ENCODE results near the gene TNRC18.

DNA sequence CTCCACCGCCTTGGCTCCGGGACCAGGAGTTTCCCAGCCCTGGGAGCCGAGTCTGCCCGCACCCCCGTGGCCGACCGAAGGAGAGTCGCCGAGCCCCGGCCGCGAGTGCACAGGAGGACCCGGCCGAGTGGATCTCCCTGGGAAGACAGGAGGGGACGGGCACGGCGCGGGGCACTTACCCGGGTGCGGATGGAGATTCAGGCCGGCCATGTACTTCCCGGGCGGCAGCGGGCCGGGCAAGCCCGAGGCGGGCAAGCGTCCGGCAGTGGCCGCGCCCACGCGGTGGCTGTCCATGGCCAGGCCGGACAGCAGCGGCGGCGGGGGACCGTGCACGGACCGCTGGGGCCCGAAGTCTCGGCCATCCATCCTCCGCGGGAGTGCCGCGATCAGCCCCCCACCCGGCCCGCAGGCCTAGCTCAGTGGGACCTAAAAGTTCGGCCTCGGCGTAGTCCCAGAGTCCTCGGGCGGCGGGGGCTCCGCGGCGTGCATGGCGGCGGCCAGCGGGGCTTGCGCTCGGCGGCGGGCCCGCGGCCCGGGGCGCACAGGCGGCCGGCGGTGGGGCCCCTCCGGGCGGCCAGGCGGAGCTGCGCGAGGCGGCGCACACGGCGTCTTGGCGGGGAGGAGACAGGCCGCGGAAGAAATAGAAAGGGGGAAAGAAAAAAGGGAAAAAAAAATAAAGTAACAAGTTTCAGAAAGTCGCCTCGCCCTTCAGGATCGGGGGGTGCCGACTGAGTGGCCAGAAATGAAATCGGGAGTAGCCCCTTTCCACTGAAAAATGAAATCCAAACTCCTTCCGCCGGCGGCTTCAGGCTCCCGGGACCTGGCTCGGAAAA, 2.5 kb downstream of the TNRC18 start:
- TF ChIP-seq, protein P1, sequence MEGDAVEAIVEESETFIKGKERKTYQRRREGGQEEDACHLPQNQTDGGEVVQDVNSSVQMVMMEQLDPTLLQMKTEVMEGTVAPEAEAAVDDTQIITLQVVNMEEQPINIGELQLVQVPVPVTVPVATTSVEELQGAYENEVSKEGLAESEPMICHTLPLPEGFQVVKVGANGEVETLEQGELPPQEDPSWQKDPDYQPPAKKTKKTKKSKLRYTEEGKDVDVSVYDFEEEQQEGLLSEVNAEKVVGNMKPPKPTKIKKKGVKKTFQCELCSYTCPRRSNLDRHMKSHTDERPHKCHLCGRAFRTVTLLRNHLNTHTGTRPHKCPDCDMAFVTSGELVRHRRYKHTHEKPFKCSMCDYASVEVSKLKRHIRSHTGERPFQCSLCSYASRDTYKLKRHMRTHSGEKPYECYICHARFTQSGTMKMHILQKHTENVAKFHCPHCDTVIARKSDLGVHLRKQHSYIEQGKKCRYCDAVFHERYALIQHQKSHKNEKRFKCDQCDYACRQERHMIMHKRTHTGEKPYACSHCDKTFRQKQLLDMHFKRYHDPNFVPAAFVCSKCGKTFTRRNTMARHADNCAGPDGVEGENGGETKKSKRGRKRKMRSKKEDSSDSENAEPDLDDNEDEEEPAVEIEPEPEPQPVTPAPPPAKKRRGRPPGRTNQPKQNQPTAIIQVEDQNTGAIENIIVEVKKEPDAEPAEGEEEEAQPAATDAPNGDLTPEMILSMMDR (IDR thresholded peaks at IDR 0.05; ENCODE audit: borderline replicate concordance, extremely low read depth, low read length, poor library complexity, severe bottlenecking) = no peak
- TF ChIP-seq EZH2 (IDR thresholded peaks at IDR 0.05; ENCODE audit: borderline replicate concordance, low read depth, low read length, severe bottlenecking) = peak; percentile 99

All from DND-41 (cell line).